NCI-H1092 treated with DMSO at 0.1 percent for 48 hours (cell line): ENCODE measurements around the gene PCDHA1.
A peak's percentile ranks its signal among the peaks of the same experiment; 100 is the strongest.
"Not testable (repeated sequence)": the region's sequence is repeated elsewhere in the genome, so short reads cannot be mapped to it uniquely, and the experiment has no call there.

Experiments
- DNase-seq: peaks from one replicate; lab custom pipeline; 2025; lab: John Stamatoyannopoulos, UW

The PCDHA1 gene

GRCh38 chr5:140849831-140850634 is 64.1 kb downstream of the PCDHA1 start:
- not testable (repeated sequence) for DNase-seq

GRCh38 chr5:140855772-140856674 is 70.1 kb downstream of the PCDHA1 start, which contains the start of gene PCDHA10:
PCDHA10 (plus strand) TSS chr5:140855897; CDS start chr5:140856049, 152 bp downstream.
- DNase-seq: no peak

GRCh38 chr5:140857177-140857986 is 71.4 kb downstream of the PCDHA1 start:
- no peak for DNase-seq

DNA sequence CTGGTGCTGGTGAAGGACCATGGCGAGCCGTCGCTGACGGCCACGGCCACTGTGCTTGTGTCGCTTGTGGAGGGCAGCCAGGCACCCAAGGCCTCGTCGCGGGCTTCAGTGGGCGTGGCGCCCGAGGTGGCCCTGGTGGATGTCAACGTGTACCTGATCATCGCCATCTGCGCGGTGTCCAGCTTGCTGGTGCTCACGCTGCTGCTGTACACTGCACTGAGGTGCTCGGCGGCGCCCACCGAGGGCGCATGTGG is 72.0 kb downstream of the PCDHA1 start:
- no peak for DNase-seq

- no peak for DNase-seq
Observed at GRCh38 chr5:140862441-140863295, 76.7 kb downstream of the PCDHA1 start.

DNA sequence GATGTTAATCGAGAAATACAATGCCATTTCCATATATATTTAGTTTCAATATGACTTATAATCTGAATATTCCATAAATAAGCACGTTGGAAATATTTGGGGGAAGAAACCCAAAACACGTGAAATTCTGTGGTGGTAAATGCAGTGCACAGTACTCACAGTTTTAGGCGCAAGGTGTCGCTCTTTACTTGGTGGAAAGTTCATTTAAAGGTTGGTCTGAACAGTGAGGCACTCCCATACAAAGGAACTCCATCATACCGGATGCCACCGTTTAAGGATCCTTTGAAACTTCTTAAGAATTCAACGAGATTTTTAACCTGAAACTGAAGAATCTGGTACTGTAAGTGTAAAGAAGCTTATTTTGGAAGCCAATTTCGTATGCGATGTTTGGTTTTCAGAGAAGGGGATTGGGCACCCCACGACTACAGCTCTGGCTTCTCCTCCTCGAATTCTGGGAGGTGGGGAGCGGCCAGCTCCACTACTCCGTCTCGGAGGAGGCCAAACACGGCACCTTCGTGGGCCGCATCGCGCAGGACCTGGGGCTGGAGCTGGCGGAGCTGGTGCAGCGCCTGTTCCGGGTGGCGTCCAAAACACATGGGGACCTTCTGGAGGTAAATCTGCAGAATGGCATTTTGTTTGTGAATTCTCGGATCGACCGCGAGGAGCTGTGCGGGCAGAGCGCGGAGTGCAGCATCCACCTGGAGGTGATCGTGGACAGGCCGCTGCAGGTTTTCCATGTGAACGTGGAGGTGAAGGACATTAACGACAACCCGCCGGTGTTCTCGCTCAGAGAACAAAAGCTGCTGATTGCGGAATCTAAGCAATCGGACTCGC is 83.0 kb downstream of the PCDHA1 start, which contains the start of gene PCDHA11:
PCDHA11 (plus strand) TSS at position 237 of the 834 bp plus-strand sequence; CDS start at position 384, 147 bp downstream.
- peak; percentile 77 for DNase-seq

DNA sequence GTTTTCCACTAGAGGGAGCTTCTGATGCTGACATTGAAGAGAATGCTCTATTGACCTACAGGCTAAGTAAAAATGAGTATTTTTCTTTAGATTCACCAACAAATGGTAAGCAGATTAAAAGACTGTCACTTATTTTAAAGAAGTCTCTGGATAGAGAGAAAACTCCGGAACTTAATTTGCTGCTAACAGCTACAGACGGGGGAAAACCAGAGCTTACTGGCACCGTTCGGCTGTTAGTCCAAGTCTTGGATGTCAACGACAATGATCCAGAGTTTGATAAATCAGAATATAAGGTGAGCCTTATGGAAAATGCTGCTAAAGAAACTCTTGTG is 83.6 kb downstream of the PCDHA1 start:
- peak; percentile 47 for DNase-seq

DNA sequence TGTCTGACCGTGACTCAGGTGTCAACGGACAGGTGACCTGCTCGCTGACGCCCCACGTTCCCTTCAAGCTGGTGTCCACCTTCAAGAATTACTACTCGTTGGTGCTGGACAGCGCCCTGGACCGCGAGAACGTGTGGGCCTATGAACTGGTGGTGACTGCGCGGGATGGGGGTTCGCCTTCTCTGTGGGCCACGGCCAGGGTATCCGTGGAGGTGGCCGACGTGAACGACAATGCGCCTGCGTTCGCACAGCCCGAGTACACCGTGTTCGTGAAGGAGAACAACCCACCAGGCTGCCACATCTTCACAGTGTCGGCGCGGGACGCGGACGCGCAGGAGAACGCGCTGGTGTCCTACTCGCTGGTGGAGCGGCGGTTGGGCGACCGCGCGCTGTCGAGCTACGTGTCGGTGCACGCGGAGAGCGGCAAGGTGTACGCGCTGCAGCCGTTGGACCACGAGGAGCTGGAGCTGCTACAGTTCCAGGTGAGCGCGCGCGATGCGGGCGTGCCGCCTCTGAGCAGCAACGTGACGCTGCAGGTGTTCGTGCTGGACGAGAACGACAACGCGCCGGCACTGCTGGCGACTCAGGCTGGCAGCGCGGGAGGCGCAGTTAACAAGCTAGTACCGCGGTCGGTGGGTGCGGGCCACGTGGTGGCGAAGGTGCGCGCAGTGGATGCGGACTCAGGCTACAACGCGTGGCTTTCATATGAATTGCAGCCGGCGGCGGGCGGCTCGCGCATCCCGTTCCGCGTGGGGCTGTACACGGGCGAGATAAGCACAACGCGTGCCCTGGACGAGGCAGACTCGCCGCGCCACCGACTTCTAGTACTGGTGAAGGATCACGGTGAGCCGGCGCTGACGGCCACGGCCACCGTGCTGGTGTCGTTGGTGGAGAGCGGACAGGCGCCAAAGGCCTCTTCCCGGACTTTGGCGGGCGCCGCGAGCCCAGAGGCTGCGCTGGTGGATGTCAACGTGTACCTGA is 84.6 kb downstream of the PCDHA1 start:
- no peak for DNase-seq

DNA sequence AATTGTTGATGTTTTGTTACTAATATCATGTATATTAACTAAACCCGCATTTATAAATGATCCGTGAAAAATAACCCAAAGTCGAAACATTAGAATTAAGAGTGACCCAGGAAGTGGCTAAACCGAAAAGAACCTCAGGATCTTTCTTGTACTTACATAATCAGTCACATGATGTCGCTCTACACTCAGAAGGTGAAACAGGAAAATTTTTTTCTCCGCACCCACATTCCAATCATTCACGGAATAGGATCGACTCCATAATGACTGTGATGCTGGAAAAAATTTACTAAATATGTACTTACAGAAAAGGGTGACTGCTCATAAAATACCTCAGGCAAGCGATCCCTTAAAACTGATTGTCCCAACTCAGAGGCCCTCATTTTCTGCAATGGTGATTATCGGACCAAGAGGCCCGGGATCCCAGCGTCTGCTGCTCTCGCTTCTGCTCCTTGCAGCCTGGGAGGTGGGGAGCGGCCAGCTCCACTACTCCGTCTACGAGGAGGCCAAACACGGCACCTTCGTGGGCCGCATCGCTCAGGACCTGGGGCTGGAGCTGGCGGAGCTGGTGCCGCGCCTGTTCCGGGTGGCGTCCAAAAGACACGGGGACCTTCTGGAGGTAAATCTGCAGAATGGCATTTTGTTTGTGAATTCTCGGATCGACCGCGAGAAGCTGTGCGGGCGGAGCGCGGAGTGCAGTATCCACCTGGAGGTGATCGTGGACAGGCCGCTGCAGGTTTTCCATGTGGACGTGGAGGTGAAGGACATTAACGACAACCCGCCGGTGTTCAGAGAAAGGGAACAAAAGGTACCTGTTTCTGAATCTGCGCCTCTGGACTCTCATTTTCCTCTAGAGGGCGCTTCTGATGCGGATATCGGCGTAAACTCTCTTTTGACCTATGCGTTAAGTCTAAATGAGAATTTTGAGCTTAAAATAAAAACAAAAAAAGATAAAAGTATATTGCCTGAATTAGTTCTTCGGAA is 89.4 kb downstream of the PCDHA1 start, which contains the start of gene PCDHA12:
PCDHA12 (plus strand) TSS at position 224 of the 981 bp plus-strand sequence; CDS start at position 389, 165 bp downstream.
- no peak for DNase-seq

GRCh38 chr5:140876541-140877261 is 90.8 kb downstream of the PCDHA1 start:
- DNase-seq: not testable (repeated sequence)

DNA sequence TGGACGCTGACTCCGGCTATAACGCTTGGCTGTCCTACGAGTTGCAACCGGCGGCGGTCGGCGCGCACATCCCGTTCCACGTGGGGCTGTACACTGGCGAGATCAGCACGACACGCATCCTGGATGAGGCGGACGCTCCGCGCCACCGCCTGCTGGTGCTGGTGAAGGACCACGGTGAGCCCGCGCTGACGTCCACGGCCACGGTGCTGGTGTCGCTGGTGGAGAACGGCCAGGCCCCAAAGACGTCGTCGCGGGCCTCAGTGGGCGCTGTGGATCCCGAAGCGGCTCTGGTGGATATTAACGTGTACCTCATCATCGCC is 91.3 kb downstream of the PCDHA1 start:
- DNase-seq: no peak

DNA sequence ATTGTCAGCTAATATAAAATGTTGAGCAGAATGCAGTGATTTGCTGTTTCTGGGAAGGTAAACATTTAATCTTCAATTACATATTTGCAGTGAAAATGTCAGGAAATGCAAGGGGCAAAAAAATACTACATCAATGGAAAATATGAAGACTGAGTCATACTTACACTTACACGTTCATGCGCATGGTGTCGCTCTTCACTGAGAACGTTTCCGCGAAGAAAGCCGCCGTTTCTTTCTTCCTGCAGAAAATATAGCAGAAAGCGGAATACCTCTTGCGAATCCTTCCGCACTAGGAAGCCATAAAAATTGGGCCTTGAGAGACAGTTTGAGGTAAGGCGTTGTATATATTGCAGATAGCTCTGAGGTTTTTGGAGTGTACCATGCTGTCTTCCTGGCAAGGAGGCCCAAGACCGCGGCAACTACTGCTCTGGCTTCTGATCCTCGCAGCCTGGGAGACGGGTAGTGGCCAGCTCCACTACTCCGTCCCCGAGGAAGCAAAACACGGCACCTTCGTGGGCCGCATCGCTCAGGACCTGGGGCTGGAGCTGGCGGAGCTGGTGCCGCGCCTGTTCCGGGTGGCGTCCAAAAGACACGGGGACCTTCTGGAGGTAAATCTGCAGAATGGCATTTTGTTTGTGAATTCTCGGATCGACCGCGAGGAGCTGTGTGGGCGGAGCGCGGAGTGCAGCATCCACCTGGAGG is 96.1 kb downstream of the PCDHA1 start, which contains the start of gene PCDHA13:
PCDHA13 (plus strand) TSS at position 236 of the 702 bp plus-strand sequence; CDS start at position 381, 145 bp downstream.
- DNase-seq: no peak

- DNase-seq: no peak
Observed at GRCh38 chr5:140882591-140882899, 96.6 kb downstream of the PCDHA1 start.

- no peak for DNase-seq
Observed at GRCh38 chr5:140883373-140883772, 97.4 kb downstream of the PCDHA1 start.

DNA sequence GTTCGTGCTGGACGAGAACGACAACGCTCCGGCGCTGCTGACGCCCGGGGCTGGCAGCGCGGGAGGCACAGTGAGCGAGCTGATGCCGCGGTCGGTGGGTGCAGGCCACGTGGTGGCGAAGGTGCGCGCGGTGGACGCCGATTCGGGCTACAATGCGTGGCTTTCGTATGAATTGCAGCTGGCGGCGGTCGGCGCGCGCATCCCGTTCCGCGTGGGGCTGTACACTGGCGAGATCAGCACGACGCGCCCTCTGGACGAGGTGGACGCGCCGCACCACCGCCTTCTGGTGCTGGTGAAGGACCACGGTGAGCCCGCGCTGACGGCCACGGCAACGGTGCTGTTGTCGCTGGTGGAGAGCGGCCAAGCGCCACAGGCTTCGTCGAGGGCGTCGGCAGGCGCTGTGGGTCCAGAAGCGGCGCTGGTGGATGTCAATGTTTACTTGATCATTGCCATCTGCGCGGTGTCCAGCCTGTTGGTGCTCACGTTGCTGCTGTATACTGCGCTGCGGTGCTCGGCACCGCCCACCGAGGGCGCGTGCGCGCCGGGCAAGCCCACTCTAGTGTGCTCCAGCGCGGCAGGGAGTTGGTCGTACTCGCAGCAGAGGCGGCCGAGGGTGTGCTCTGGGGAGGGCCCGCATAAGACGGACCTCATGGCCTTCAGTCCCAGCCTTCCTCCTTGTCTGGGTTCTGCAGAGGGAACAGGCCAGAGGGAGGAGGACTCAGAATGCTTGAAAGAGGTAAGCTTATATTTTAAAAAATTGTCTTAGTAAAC is 98.2 kb downstream of the PCDHA1 start:
- no peak for DNase-seq

DNA sequence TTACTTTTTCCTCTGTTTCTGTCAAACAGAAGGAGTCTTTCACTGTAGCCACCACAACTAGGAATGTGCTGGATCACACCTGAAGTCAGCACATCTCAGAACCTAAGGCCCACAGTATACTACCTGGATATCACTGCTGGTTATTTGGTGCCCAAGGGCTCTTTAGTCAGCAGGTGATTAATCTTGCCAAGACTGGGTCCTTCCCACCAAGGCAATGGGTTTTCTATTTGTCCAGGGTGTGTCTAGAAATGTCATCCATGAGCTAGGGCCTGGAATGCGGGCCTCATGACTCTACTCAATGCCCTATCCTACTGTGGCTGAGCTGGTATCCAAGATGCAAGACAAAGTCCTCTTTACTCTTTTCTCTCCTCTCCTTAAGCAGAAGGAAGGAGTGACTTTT is 130.4 kb downstream of the PCDHA1 start:
- no peak for DNase-seq
